SH-SY5Y (cell line): ENCODE data around the gene PRRT2.

Source experiments
- GATA2 ChIP-seq: IDR thresholded peaks from 2 replicates; pipeline ENCODE4 v1.6.1; 2011; ENCODE audit warnings: mild to moderate bottlenecking, low read depth, low read length
- GATA3 ChIP-seq: IDR thresholded peaks from 2 replicates; pipeline ENCODE4 v1.6.1; 2011; ENCODE audit warnings: low read depth, mild to moderate bottlenecking, low read length, moderate library complexity

Gene PRRT2

GRCh38 chr16:29830774-29831173, 18.8 kb downstream of the PRRT2 start:
- TF ChIP-seq GATA3 = no peak
- TF ChIP-seq GATA2 = no peak

GRCh38 chr16:29831490-29831889, 19.5 kb downstream of the PRRT2 start:
- TF ChIP-seq GATA2 (no peak), GATA3 (no peak)

GRCh38 chr16:29834079-29834478, 22.1 kb downstream of the PRRT2 start:
- TF ChIP-seq GATA2 = no peak
- TF ChIP-seq GATA3 = no peak

GRCh38 chr16:29835926-29836325, 23.9 kb downstream of the PRRT2 start:
- TF ChIP-seq GATA3 (no peak), GATA2 (no peak)

- TF ChIP-seq GATA3 = no peak
- no peak for TF ChIP-seq GATA2
These were observed 24.6 kb downstream of the PRRT2 start for GRCh38 chr16:29836623-29837022.

GRCh38 chr16:29837841-29838240, 25.8 kb downstream of the PRRT2 start:
- TF ChIP-seq GATA3 = no peak
- no peak for TF ChIP-seq GATA2

- TF ChIP-seq GATA3 = no peak
- TF ChIP-seq GATA2 = no peak
These were observed 27.8 kb downstream of the PRRT2 start for GRCh38 chr16:29839822-29840221.

GRCh38 chr16:29840240-29840639, 28.2 kb downstream of the PRRT2 start:
- no peak for TF ChIP-seq GATA3
- TF ChIP-seq GATA2 = no peak

- TF ChIP-seq GATA3 = no peak
- TF ChIP-seq GATA2 = no peak
These were observed 29.6 kb downstream of the PRRT2 start for GRCh38 chr16:29841631-29842030.

- TF ChIP-seq GATA3 (no peak), GATA2 (no peak)
These were observed 30.8 kb downstream of the PRRT2 start for GRCh38 chr16:29842732-29843346.

GRCh38 chr16:29843931-29844330, 31.9 kb downstream of the PRRT2 start:
- no peak for TF ChIP-seq GATA3
- no peak for TF ChIP-seq GATA2

GRCh38 chr16:29844575-29845331, 32.8 kb downstream of the PRRT2 start:
- TF ChIP-seq GATA3 = no peak
- TF ChIP-seq GATA2 = no peak

- TF ChIP-seq GATA2 (no peak), GATA3 (no peak)
These were observed 33.7 kb downstream of the PRRT2 start for GRCh38 chr16:29845656-29846055.

GRCh38 chr16:29848420-29849297, 36.7 kb downstream of the PRRT2 start:
- TF ChIP-seq GATA3 (no peak), GATA2 (no peak)
